GM04504 (cell line): Measurements from ENCODE around the gene SH3BGR.

ENCODE experiments used
- DNase-seq: peaks from one replicate; pipeline ENCODE4 v3.0.0-alpha.2; 2012; ENCODE audit warnings: low read depth

Gene SH3BGR

DNA sequence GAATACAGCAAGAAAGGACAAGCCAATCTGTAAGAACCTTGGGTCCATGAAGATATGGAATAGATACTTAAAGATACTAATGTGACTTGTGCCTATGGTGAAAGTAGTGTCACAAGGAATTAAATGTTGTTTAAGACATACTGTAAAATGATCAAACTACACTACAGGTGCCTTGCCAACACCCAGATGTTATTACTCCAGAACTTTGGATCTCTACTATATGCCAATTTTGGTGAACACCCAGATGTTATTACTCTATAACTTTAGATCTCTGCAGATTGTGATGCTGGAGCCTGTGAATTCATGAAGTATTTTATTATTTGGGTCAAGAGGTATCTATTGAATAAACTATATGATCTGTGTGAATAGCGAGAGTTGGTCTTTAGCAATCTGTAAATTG is 101.1 kb downstream of the SH3BGR start:
- no peak for DNase-seq

DNA sequence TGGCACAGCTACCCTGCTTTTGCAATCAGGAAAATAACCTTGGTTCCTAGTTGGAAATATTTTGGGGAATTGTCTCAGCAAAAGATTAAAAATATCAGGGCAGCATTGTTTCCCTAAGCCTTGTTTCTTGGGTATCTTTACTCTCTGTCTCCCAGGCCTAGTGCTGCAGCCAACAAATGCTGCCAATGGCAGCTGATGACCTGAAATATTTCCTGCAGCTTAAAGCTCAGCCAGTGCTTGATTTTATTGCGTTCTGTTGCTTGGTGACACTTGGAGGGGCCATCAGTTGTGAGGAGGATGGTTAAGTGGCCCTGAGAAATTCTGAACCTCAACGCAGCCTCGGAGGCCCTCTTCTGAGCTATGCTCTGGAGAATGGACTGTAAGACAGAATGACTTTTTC is 101.6 kb downstream of the SH3BGR start:
- DNase-seq: no peak

DNA sequence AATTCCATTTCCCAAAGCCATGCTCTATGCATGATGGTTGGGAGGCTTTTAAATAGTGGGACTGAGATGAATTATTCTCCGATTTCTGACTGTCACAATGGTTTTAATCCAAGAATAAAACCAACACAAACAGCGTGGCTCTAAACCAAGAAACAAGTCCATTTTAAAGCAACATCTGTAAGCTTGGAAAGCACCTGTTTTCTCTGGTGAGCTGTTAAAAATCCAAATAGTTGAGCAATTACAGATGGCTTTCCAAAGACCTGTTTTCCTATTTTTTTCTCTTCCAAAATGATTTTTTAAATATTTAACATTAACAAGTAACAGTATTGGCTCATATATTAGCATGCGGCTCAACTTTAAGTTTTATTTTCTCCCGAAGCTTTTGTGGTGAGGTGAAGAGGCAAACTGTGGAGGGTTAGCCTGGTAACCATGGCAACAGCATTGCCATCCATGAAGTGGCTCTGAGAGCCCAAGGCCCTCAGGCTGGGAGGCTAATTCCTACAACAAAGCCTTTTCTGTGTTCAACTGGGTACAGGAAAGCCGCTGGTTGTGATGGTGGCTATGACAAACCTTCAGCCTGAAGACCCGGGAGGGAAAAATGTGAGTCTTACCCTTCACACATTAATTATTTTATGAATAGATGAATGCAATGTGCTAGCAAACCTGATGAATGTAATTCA is 104.3 kb downstream of the SH3BGR start:
- DNase-seq: no peak

DNA sequence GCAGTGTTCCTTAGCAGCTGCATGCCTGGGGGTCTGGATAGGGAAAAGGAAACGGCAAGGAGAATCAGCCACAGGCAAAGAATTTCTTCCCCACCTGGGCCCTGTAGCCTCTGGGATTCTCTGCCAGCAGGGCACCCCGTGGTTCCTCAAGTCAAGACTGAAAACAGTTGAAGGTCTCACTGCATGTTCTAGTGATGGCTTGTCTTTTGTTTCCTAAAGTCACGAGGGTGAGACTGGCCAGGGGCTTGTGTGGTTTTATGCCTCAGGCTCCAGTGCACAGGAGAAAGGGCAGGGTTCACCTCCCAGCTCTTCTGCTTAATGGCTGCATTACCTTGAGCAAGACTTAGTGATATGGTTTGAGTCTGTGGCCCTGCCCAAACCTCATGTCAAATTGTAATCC is 107.7 kb downstream of the SH3BGR start:
- no peak for DNase-seq

DNA sequence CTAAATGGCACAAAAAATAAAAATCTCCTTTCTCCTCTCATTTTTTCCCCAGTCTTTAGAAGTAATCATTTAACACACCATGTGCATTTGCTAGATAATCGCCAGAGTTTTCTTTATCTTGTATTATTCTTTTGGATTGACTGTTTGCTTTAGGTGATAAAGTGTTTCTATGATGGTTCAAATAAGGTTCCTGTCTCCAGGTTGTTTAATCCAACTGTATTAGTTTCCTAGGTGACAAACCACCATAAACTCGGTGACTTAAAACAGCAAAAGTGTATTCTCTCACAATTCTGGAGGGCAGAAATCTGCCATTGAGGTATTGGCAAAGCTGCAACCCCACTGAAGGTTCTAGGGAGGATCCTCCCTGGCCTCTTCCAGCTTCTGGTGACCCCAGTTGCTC is 109.4 kb downstream of the SH3BGR start:
- DNase-seq: no peak

DNA sequence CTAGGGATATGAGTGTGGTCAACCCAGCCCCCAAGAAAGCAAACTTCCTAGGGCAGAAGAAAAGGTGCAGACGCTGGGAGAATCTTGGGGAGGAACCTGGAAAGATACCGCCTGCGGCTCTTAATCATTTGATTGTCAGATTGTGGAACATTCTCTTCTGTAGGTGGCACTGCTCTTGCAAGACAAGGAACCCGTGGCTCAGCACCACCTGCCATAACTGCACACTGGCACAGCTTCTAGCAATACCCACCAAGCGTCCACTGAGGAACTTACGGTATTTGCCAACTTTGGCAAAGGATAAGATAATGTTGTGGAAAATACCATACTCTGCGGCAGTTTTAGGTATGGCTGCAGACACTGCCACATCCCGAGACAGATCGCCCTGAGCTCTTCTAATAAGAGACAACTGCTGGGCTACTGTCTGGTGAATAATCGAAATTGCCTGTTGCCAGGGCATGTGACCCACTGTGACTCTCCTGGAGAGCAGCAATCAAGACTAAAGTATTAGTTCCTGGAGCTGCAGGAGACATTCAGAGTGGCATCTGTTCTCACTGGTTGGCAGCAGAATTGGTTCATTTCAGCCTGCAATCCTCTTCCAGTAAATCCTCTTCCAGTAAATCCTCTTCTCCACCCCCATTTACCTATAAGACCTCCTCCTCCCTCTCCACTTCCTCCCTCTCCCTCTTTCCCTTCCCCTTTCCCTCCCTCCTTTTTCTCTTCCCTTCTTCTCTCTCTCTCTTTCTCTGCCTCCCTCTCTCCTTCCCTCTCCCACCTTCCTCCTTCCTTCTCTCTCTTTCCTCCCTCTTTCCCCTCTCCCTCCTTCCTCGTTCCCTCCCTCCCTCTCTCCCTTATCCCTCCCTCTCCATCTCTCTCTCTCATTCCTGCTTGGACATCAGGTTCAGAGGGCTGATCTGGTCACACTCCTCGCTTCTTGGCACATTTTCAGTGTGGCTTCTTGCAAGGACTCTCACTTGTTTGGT is 111.3 kb downstream of the SH3BGR start:
- no peak for DNase-seq

DNA sequence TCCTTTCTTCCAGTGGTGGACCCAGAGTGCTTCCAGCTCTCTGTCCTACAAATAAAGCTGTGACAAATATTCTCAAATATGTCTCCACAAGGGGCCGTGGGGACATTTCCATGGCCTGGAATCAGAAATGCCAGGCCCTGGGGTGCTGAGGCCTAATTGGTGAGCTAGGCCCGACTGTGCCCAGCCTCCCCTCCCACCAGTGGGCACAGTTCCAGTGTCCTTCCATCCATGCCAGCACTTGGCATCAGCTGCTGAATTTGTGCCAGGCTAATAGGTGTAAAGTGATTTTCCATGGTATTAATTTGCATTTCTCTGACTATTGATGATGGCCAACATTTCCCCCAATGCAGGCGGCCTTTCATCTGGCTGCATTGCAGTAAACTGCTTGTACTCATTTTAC is 112.4 kb downstream of the SH3BGR start:
- DNase-seq: no peak
